Limb (tissue), 2 donors: ENCODE data around the gene GZMA.
"Not testable (repeated sequence)": the region's sequence is repeated elsewhere in the genome, so short reads cannot be mapped to it uniquely, and the experiment has no call there.

ENCODE experiments used
- DNase-seq, 2 donors: peaks; one replicate each; pipeline ENCODE4 v3.0.0-alpha.2; 2016; ENCODE audit errors: extremely low spot score in 2 of 2

Gene GZMA

GRCh38 chr5:55102348-55102747 is at the start of gene GZMA:
Gene GZMA (plus strand): TSS chr5:55102646. CDS start chr5:55102683, 37 bp downstream.
- no peak for DNase-seq

GRCh38 chr5:55055183-55055582 is 47.3 kb upstream of the GZMA start:
- no peak for DNase-seq

- DNase-seq: no peak
Observed at GRCh38 chr5:55062039-55062779, 40.2 kb upstream of the GZMA start.

GRCh38 chr5:55063220-55063863 is 39.1 kb upstream of the GZMA start:
- no peak for DNase-seq

- no peak for DNase-seq
Observed at GRCh38 chr5:55063899-55064298, 38.5 kb upstream of the GZMA start.

- no peak for DNase-seq
Observed at GRCh38 chr5:55064523-55064922, 37.9 kb upstream of the GZMA start.

GRCh38 chr5:55066277-55066676 is 36.2 kb upstream of the GZMA start:
- no peak for DNase-seq

- DNase-seq: no peak
Observed at GRCh38 chr5:55070968-55071367, 31.5 kb upstream of the GZMA start.

- DNase-seq: no peak
Observed at GRCh38 chr5:55071413-55071812, 31.0 kb upstream of the GZMA start.

GRCh38 chr5:55072666-55073065 is 29.8 kb upstream of the GZMA start:
- DNase-seq: no peak

- DNase-seq: no peak
Observed at GRCh38 chr5:55073211-55073610, 29.2 kb upstream of the GZMA start.

GRCh38 chr5:55081541-55081940 is 20.9 kb upstream of the GZMA start:
- no peak for DNase-seq

GRCh38 chr5:55089301-55089700 is 13.1 kb upstream of the GZMA start:
- not testable (repeated sequence) for DNase-seq

GRCh38 chr5:55091011-55091410 is 11.4 kb upstream of the GZMA start:
- not testable (repeated sequence) for DNase-seq

- DNase-seq: no peak
Observed at GRCh38 chr5:55096182-55096581, 6.3 kb upstream of the GZMA start.

- no peak for DNase-seq
Observed at GRCh38 chr5:55096861-55097260, 5.6 kb upstream of the GZMA start.

GRCh38 chr5:55101148-55101547 is 1.3 kb upstream of the GZMA start:
- DNase-seq: not testable (repeated sequence)

GRCh38 chr5:55101556-55102276 is 730 bp upstream of the GZMA start:
- no peak for DNase-seq

- no peak for DNase-seq
Observed at GRCh38 chr5:55104036-55104772, 1.8 kb downstream of the GZMA start.

GRCh38 chr5:55104946-55105701 is 2.7 kb downstream of the GZMA start:
- DNase-seq: no peak

- not testable (repeated sequence) for DNase-seq
Observed at GRCh38 chr5:55105976-55106375, 3.5 kb downstream of the GZMA start.
